ENCODE measurements around the gene RNF113A.
"Not testable (repeated sequence)": the region's sequence is repeated elsewhere in the genome, so short reads cannot be mapped to it uniquely, and the experiment has no call there.

The RNF113A gene

GRCh38 chrX:119871599-119872395 lies at the start of gene RNF113A, which contains the start of gene NDUFA1:
Gene RNF113A (minus strand): TSS chrX:119871733. CDS start chrX:119871613, 120 bp downstream.
Gene NDUFA1 (plus strand): TSS chrX:119871832. CDS start chrX:119871912, 80 bp downstream.
- peak; percentile 76 for DNase-seq

DNA sequence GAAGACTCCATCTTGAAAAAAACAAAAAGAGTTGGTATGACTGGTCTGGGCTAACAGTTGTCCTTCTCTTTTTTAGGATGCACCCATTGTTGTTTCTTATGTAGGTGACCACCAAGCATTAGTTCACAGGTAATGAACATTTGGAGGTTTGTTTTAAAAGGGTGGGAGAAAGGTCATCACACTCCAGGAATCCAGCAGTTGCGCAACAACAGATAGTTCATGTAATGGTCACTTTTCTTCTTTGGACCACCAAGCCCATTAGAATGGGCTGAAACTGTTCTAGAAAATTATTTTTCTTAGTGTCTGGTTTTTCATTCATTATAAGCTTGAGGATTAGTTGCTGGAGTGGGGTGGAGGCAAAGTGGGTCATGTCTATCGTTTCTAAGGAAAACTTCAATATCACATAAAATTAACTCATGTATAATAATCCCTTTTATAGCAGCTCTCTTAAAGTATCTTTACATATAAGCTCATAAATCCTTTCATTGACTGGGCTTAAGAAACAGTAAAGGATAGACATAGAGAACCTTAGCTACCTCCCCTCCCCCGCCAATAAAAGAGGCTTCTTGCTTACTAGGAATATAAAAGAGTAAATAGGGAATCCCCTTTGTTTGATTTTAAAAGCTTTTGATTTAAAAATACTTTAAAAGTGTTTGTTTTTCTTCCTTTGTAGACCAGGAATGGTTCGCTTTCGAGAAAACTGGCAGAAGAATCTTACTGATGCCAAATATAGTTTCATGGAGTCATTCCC lies 48.5 kb upstream of the RNF113A start:
- no peak for DNase-seq

GRCh38 chrX:119917877-119918276 lies 46.3 kb upstream of the RNF113A start:
- DNase-seq: no peak

DNA sequence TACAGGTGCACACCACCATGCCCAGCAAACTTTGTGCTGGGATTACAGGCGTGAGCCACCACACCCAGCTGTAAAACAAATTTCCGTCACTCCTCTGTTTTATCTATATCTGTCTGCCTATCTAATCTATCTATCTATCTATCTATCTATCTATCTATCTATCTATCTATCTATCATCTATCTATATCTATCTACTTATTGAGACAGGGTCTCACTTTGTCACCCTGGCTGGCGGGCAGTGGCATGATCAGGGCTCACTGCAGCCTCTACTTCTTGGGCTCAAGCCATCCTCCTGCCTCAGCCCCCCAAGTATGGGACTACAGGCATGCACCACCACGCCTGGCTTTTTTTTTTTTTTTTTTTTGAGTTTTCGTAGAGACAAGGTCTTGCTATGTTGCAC lies 44.8 kb upstream of the RNF113A start:
- DNase-seq: no peak

GRCh38 chrX:119900976-119901375 lies 29.4 kb upstream of the RNF113A start:
- no peak for DNase-seq

- no peak for DNase-seq
Observed at GRCh38 chrX:119899125-119899524, 27.6 kb upstream of the RNF113A start.

- no peak for DNase-seq
Observed at GRCh38 chrX:119895843-119896326, 24.4 kb upstream of the RNF113A start, which contains the start of gene AKAP14. Gene AKAP14 (plus strand): TSS chrX:119895893. CDS start chrX:119903224, 7,331 bp downstream.

DNA sequence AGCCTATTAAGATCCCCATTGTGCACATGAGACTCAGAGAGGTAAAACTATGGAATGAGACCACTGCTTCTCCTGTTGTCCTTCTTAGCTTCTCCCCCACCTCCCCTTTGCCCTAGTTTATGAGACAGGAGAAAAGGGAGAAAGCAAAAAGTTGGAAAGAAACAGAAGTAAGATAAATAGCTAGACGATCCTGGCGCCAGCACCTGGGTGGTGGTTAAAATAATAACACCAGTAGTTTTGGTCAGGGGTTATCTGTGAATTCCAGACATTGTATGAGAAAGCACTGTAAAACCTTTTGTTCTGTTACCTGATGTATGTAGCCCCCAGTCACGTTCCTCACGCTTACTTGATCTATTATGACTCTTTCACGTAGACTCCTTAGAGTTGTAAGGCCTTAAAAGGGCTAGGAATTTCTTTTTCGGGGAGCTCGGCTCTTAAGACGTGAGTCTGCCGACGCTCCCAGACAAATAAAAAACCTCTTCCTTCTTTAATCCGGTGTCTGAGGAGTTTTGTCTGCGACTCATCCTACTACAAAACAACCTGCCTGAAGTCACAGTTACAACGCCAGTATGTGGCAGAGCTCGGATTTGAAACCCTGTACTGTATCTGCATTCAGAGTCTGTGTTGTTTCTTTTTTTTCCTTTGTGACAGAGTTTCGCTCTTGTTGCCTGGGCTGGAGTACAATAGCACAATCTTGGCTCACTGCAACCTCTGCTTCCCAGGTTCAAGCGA lies 20.6 kb upstream of the RNF113A start:
- not testable (repeated sequence) for DNase-seq

GRCh38 chrX:119890626-119891025 lies 19.1 kb upstream of the RNF113A start:
- DNase-seq: not testable (repeated sequence)

DNA sequence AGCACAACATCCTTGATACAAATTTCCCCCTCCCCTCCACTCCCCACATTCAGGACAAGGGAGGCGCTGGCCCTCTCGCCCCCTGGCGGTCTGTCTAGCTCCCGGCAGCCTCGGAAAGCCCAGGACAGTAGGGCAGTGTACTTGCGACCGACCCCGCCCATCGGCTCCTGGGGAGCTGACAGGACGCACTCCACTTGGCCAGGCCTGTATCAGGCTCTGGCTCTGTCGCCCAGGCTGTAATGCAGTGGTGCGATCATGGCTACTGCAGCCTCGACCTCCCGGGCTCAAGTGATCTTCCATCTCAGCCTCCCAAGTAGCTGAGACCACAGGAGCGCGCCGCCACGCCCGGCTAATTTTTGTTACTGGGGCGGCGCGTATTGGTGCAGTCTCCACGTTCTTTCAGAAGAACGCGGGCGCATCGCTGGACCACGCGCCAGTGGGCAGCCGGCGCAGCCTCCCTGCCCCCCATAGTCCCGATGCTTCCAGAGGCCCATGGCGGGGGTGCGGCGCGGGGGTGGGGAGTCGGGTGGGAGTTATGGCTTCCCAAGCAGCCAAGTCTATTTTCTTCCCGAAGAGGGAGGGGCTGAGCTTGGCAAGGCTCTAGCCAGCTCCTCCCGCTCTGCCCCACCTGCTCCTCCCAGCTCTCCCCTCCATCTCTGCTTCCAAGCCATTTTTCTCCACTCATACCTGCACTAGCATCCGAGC lies 16.3 kb upstream of the RNF113A start:
- peak; percentile 34 for DNase-seq

DNA sequence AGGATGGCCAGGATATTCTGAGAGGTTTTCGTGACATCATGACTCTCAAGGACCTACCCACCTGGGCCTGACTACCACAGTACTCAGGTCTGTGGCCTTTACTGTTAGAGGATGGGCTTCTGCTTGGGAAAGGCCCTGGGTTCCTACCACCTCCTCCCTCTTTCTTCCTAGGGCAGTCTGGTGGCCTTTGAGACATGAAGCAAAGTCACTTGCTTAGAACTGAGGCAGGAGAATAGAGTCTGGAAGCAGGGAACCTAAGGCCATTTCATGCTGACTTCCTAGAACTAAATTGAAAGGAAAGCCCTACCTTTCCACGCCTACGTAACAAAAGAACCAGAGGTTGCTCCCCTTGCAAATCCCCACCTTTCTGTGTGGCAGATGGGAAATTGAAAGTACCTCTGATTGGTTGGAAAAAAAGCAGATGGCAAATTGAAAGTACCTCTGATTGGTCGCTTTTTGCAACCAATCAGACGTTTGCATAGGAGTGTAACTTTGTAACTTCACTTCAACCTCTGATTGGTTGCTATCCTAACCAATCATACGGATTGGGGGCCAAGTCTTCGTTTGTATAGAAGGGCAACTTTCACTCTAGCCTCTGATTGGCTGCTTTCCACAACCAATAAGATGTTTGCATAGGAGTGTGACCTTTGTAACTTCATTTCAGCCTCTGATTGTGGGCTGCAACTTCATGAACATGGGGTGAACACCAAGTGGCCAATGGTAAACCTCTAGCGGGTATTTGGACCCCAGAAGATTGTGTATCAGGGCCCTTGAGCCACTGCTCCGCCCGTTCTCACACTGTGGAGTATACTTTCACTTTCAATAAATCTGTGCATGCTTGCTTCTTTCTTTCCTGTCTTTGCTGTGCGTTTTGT lies 14.3 kb upstream of the RNF113A start:
- no peak for DNase-seq

- no peak for DNase-seq
Observed at GRCh38 chrX:119880552-119881437, 9.3 kb upstream of the RNF113A start.

GRCh38 chrX:119880076-119880475 lies 8.5 kb upstream of the RNF113A start:
- DNase-seq: no peak

GRCh38 chrX:119878740-119879139 lies 7.2 kb upstream of the RNF113A start:
- no peak for DNase-seq

DNA sequence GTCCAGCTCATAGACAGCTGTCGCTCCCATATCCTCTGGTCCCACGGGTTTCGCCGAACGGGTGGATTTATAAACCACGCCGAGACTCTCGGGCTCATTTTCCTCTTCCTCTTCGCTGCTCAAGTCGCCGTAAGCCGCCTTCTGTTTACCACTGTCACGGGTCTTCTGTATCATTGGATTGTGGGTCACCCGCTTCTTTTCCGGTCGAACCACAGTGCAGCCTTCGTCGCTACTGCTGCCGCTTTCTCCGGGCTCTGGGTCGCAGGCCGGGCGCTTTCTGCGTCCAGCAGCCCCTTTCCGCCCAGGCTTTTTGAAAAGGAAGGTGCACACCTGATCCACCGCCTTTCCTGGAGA lies 311 bp downstream of the RNF113A start:
- no peak for DNase-seq

DNA sequence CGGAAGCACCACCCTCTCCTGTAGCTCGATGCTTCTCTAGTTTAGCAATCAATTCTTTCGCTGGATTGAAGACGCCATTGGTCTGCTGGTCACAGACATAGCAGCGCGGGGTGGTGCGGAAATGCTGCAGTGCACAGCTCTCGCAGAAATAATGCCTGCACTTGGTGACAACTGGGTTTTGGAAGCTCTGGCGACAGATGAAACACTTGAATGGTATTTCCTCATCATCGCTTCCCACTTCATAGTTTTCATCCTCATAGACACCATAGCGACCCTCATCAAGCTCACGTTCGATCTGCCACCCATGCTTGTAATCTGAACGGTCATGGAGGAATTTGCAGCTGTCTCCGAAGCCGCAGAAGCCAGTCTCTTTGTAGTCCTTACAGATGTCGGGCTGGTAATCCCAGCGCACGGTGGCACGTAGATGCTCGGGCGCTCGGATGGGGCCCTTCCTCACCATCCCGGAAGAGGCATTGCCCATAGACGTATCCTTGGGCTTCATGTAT lies 854 bp downstream of the RNF113A start:
- DNase-seq: peak; percentile 18

- DNase-seq: no peak
Observed at GRCh38 chrX:119853444-119853843, 18.1 kb downstream of the RNF113A start.

DNA sequence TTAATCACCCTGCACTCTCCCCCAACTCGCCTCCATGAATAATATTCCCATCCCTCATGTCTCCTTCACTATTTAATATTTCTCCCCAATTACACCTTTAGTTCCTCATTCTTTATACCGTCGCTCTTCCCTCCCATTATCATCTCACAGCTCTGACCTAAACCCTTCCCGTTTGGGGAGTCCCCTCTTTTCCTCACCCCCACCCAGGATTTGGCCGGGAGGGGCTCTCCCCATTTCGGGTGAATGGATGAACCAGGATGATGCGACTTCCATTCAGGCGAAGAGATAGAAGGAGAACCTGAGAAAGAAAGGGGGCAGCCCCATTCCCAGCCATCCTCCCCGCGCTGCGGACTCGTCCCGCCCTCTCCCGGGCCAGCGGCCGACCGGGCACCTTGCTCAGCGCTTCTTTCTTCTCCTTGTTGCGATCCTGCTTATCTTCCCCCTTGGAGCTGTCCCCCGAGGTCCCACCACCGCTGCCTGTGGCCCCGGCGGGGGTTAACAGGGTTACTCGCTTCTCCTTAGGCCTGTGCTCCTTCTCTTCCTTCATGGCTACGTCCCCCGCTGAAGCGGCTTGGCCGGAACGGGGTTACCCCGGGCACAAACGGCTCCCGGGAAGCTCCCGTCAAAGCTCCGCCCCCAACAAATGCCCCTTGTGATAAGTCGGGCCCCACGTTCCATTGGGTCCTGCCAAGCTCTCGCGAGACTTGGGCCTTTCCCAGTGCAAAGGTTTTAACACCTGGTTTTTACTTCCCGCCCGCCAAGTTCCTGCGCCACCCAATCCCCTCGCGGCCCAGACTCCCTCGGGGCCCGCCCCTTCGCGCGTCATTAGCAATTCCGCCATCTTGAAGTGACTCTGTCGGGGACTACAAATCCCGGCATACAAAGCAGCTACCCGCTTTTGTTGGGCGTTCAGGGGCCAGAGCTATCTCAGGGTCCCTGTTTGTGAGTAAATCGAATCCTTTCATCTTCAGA lies 18.9 kb downstream of the RNF113A start, which contains the start of gene UPF3B:
Gene UPF3B (minus strand): TSS at position 582 of the 972 bp plus-strand sequence. CDS start 35 bp downstream, at position 547.
- peak; percentile 90 for DNase-seq

- DNase-seq: no peak
Observed at GRCh38 chrX:119833905-119834304, 37.6 kb downstream of the RNF113A start.
